ENCODE measurements around the gene PPFIA2. TPM values are rescaled to one million over a fixed set of nuclear protein-coding genes. Genes with fewer than 3 reads are reported as not detected.

PPFIA2 gene
- polyA plus RNA-seq, 3 donors: not detected

DNA sequence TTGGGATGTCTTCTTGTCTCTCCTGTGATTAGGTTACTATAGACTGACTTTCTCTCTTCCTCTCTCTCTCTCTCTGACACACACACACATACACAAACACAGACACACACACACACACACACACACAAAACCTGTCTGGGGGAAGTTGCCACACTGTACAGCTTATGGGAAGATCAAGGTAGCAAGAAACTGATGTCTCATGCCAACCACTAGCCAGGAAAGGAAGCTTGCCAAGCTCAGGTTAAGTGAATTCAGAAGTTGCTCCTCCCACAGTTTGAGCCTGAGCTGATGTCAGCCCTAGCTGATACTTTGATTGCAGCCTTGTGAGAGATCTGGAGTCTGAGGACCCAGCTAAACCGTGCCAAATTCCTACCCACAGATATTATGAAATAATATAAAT, 67.1 kb downstream of the PPFIA2 start:
- Histone ChIP-seq H3K9me3 (replicated peaks in 1 of 2; ENCODE audit: control insufficient read depth in 1 of 2, insufficient read depth in 1 of 2, low read length in 2 of 2) (peaks cover 0 to 4% of the 10 kb centered on the region in 2 donors), H2AFZ (ENCODE audit: insufficient read depth, low read depth, low read length, poor library complexity, severe bottlenecking) (no peak overlapping the region), H3K9ac (ENCODE audit: insufficient read depth, low read length, poor library complexity, severe bottlenecking) (no peak overlapping the region), H4K20me1 (ENCODE audit: insufficient read depth, low read length) (no peaks in the 10 kb centered on the region), H3K27ac (ENCODE audit: low read depth in 1 of 2, low read length in 2 of 2) (no peak overlapping the region), H3K79me2 (ENCODE audit: insufficient read depth, low read length) (no peaks in the 10 kb centered on the region), H3K4me1 (ENCODE audit: control insufficient read depth in 1 of 2, insufficient read depth in 2 of 2, low read length in 2 of 2) (no peaks in the 10 kb centered on the region), H3K4me2 (replicated peaks; ENCODE audit: extremely low read depth, low read length, poor library complexity, severe bottlenecking) (no peak overlapping the region), H3K36me3 (replicated peaks in 1 of 2; ENCODE audit: control insufficient read depth in 1 of 2, insufficient read depth in 2 of 2, low read length in 2 of 2) (no peaks in the 10 kb centered on the region), H3K4me3 (replicated peaks in 1 of 3; ENCODE audit: low read depth in 2 of 3, low read length in 3 of 3) (no peak overlapping the region), H3K27me3 (ENCODE audit: control insufficient read depth in 2 of 2, insufficient read depth in 2 of 2, low read length in 2 of 2) (no peaks in the 10 kb centered on the region)
- TF ChIP-seq, protein P1, sequence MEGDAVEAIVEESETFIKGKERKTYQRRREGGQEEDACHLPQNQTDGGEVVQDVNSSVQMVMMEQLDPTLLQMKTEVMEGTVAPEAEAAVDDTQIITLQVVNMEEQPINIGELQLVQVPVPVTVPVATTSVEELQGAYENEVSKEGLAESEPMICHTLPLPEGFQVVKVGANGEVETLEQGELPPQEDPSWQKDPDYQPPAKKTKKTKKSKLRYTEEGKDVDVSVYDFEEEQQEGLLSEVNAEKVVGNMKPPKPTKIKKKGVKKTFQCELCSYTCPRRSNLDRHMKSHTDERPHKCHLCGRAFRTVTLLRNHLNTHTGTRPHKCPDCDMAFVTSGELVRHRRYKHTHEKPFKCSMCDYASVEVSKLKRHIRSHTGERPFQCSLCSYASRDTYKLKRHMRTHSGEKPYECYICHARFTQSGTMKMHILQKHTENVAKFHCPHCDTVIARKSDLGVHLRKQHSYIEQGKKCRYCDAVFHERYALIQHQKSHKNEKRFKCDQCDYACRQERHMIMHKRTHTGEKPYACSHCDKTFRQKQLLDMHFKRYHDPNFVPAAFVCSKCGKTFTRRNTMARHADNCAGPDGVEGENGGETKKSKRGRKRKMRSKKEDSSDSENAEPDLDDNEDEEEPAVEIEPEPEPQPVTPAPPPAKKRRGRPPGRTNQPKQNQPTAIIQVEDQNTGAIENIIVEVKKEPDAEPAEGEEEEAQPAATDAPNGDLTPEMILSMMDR (IDR thresholded peaks at IDR 0.05): no peak
- Mint-ChIP-seq H3K9me3 (peaks cover 0 to 7% (median 0%) of the 10 kb centered on the region in 7 donors), H3K4me1 (no peaks in the 10 kb centered on the region), H3K27ac (no peak overlapping the region), H3K27me3 (ENCODE audit: low read depth in 3 of 3) (peaks cover 0 to 3% (median 3%) of the 10 kb centered on the region in 3 donors), H3K4me3 (no peak overlapping the region), H3K36me3 (no peaks in the 10 kb centered on the region)
- no peak for DNase-seq
- WGBS (ENCODE audit: insufficient coverage): no CpG with 5 or more reads among the region's 1 CpG
- intact Hi-C loops (cut with micrococcal nuclease): no loop called here

DNA sequence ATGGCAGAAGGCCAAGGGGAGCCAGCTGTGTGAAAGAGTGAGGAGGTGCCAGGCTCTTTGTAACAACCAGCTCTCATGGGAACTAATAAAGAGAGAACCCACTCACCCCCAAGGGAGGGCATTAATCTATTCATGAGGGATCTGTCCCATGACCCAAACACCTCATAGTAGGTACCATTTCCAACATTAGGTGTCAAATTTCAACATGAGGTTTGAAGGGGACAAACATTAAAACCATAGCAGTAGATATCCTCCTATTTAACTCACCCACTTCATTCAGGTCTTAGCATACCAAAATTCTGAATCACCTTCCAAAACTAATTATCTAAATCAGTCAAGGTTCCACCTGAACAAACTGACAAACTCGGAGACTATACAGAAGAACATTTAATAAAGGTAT, 75.3 kb downstream of the PPFIA2 start:
- Histone ChIP-seq H3K36me3 (replicated peaks in 1 of 2; ENCODE audit: control insufficient read depth in 1 of 2, insufficient read depth in 2 of 2, low read length in 2 of 2) (no peaks in the 10 kb centered on the region), H2AFZ (ENCODE audit: insufficient read depth, low read depth, low read length, poor library complexity, severe bottlenecking) (no peak overlapping the region), H3K79me2 (ENCODE audit: insufficient read depth, low read length) (no peaks in the 10 kb centered on the region), H3K27me3 (ENCODE audit: control insufficient read depth in 2 of 2, insufficient read depth in 2 of 2, low read length in 2 of 2) (no peaks in the 10 kb centered on the region), H3K4me3 (replicated peaks in 1 of 3; ENCODE audit: low read depth in 2 of 3, low read length in 3 of 3) (no peak overlapping the region), H3K27ac (ENCODE audit: low read depth in 1 of 2, low read length in 2 of 2) (no peak overlapping the region), H3K9me3 (replicated peaks in 1 of 2; ENCODE audit: control insufficient read depth in 1 of 2, insufficient read depth in 1 of 2, low read length in 2 of 2) (no peaks in the 10 kb centered on the region), H3K4me1 (ENCODE audit: control insufficient read depth in 1 of 2, insufficient read depth in 2 of 2, low read length in 2 of 2) (no peaks in the 10 kb centered on the region), H4K20me1 (ENCODE audit: insufficient read depth, low read length) (no peaks in the 10 kb centered on the region), H3K9ac (ENCODE audit: insufficient read depth, low read length, poor library complexity, severe bottlenecking) (no peak overlapping the region), H3K4me2 (replicated peaks; ENCODE audit: extremely low read depth, low read length, poor library complexity, severe bottlenecking) (no peak overlapping the region)
- no peak overlapping the region for H3K27ac Mint-ChIP-seq
- TF ChIP-seq, protein P1 (IDR thresholded peaks at IDR 0.05): no peak
- no peaks in the 10 kb centered on the region for H3K36me3 Mint-ChIP-seq
- no CpG with 5 or more reads among the region's 1 CpG for WGBS (ENCODE audit: insufficient coverage)
- H3K4me3 Mint-ChIP-seq: no peak overlapping the region
- DNase-seq: no peak
- intact Hi-C loops (cut with micrococcal nuclease): no loop called here
- H3K4me1 Mint-ChIP-seq: peaks cover 3% of the 10 kb centered on the region
- H3K27me3 Mint-ChIP-seq (ENCODE audit: low read depth in 3 of 3): peaks cover 0 to 3% (median 2%) of the 10 kb centered on the region in 3 donors
- H3K9me3 Mint-ChIP-seq: no peaks in the 10 kb centered on the region

Measured in CD14-positive monocyte (primary cell).